ENCODE data around the gene CARD9.

Gene CARD9

GRCh38 chr9:136318776-136319241, 54.7 kb downstream of the CARD9 start:
- no peak for DNase-seq

GRCh38 chr9:136318111-136318775, 55.2 kb downstream of the CARD9 start:
- no peak for DNase-seq

GRCh38 chr9:136317695-136318094, 55.8 kb downstream of the CARD9 start:
- DNase-seq, result no peak

GRCh38 chr9:136316896-136317676, 56.4 kb downstream of the CARD9 start:
- DNase-seq, result no peak

GRCh38 chr9:136316271-136316751, 57.2 kb downstream of the CARD9 start:
- DNase-seq, result no peak

- no peak for DNase-seq
These were observed 58.5 kb downstream of the CARD9 start for GRCh38 chr9:136314944-136315343.

- no peak for DNase-seq
These were observed 59.4 kb downstream of the CARD9 start for GRCh38 chr9:136314056-136314416.
